HepG2 (cell line): ENCODE results near the gene CARD8. TPM values are rescaled to one million over a fixed set of nuclear protein-coding genes. Genes with fewer than 3 reads are reported as not detected.

Experiments used
- ATRX ChIP-seq: sonication (generic); formaldehyde crosslinking; IDR thresholded peaks from 2 replicates; pipeline ENCODE4 v1.4.0; 2020; ENCODE audit warnings: missing genetic modification reagents, borderline replicate concordance
- CBX2 ChIP-seq, 2 experiments: fragments of 200-600 bp in 1 of 2; sonication (generic); formaldehyde crosslinking in 1 of 2; IDR thresholded peaks; 2 replicates each; pipeline versions ENCODE4 v1.7.0 to v1.8.1; 2018 to 2022; ENCODE audit warnings: low read depth in 2 of 2, low read length in 1 of 2, mild to moderate bottlenecking in 1 of 2, missing genetic modification reagents in 1 of 2
- HDAC1 ChIP-seq: sonication (generic); formaldehyde crosslinking; IDR thresholded peaks from 2 replicates; pipeline ENCODE4 v1.5.1; 2020; ENCODE audit warnings: mild to moderate bottlenecking, missing genetic modification reagents
- HNF4G ChIP-seq, 2 experiments: sonication (generic) in 1 of 2; formaldehyde crosslinking in 1 of 2; IDR thresholded peaks; 2 replicates each; pipeline versions ENCODE4 v1.4.0 to v1.6.1; 2011 to 2020; ENCODE audit warnings: borderline replicate concordance in 2 of 2, low read depth in 2 of 2, mild to moderate bottlenecking in 2 of 2, low read length in 1 of 2, missing genetic modification reagents in 1 of 2, moderate library complexity in 1 of 2
- IKZF4 ChIP-seq: sonication (generic); formaldehyde crosslinking; IDR thresholded peaks from 2 replicates; pipeline ENCODE4 v1.5.1; 2020; ENCODE audit warnings: borderline replicate concordance, mild to moderate bottlenecking, low read depth, missing genetic modification reagents; ENCODE audit errors: not compliant biosample characterization
- JDP2 ChIP-seq: sonication (generic); formaldehyde crosslinking; IDR thresholded peaks from 2 replicates; pipeline ENCODE4 v1.8.1; 2022; ENCODE audit warnings: missing genetic modification reagents, borderline replicate concordance
- JUN ChIP-seq: sonication (generic); formaldehyde crosslinking; IDR thresholded peaks from 2 replicates; pipeline ENCODE4 v1.4.0; 2020; ENCODE audit warnings: mild to moderate bottlenecking, missing genetic modification reagents
- KDM1A ChIP-seq: IDR thresholded peaks from 2 replicates; pipeline ENCODE4 v1.6.1; 2016; ENCODE audit warnings: missing compliant biosample characterization
- LCORL ChIP-seq, 2 experiments: fragments of 450-650 bp in 1 of 2; sonication (generic) in 1 of 2; formaldehyde crosslinking in 1 of 2; IDR thresholded peaks; 2 replicates each; pipeline versions ENCODE4 v1.5.0 to v1.6.1; 2017 to 2020; ENCODE audit warnings: antibody characterized with exemption in 1 of 2, missing genetic modification reagents in 1 of 2
- NCOA1 ChIP-seq: sonication (generic); formaldehyde crosslinking; IDR thresholded peaks from 2 replicates; pipeline ENCODE4 v1.9.0; 2021; ENCODE audit warnings: missing genetic modification reagents
- PAXIP1 ChIP-seq: sonication (generic); formaldehyde crosslinking; conservative IDR thresholded peaks from 2 replicates; pipeline ENCODE4 v1.4.0; 2020; ENCODE audit warnings: mild to moderate bottlenecking, missing genetic modification reagents, moderate library complexity
- PPARG ChIP-seq: conservative IDR thresholded peaks from 2 replicates; pipeline ENCODE4 v1.6.1; 2016; ENCODE audit warnings: missing biosample characterization, missing genetic modification reagents
- SMARCC2 ChIP-seq: fragments of 450-650 bp; IDR thresholded peaks from 2 replicates; pipeline ENCODE4 v1.6.1; 2017; ENCODE audit warnings: antibody characterized with exemption, mild to moderate bottlenecking
- SOX6 ChIP-seq, 2 experiments: fragments of 450-650 bp in 1 of 2; sonication (generic) in 1 of 2; formaldehyde crosslinking in 1 of 2; IDR thresholded peaks; 2 replicates each; pipeline versions ENCODE4 v1.4.0 to v1.6.1; 2017 to 2020; ENCODE audit warnings: antibody characterized with exemption in 1 of 2, mild to moderate bottlenecking in 1 of 2, missing genetic modification reagents in 1 of 2
- SPEN ChIP-seq: sonication (generic); formaldehyde crosslinking; IDR thresholded peaks from 2 replicates; pipeline ENCODE4 v1.5.1; 2020; ENCODE audit warnings: low read depth, mild to moderate bottlenecking, missing genetic modification reagents
- TFDP2 ChIP-seq: sonication (generic); formaldehyde crosslinking; IDR thresholded peaks from 2 replicates; pipeline ENCODE4 v1.4.0; 2020; ENCODE audit warnings: missing genetic modification reagents
- TMF1 ChIP-seq: sonication (generic); formaldehyde crosslinking; IDR thresholded peaks from 2 replicates; pipeline ENCODE4 v1.8.1; 2022; ENCODE audit warnings: low read depth, missing genetic modification reagents
- TOPORS ChIP-seq: sonication (generic); formaldehyde crosslinking; IDR thresholded peaks from 2 replicates; pipeline ENCODE4 v1.8.0; 2023; ENCODE audit warnings: mild to moderate bottlenecking, missing genetic modification reagents
- ZNF296 ChIP-seq: sonication (generic); formaldehyde crosslinking; conservative IDR thresholded peaks from 2 replicates; pipeline ENCODE4 v1.5.0; 2020; ENCODE audit warnings: mild to moderate bottlenecking, missing genetic modification reagents
- ZNF343 ChIP-seq: sonication (generic); formaldehyde crosslinking; IDR thresholded peaks from 2 replicates; pipeline ENCODE4 v1.4.0; 2020; ENCODE audit warnings: mild to moderate bottlenecking, missing genetic modification reagents
- ZNF530 ChIP-seq: sonication (generic); formaldehyde crosslinking; IDR thresholded peaks from 2 replicates; pipeline ENCODE4 v1.5.0; 2020; ENCODE audit warnings: low read depth, mild to moderate bottlenecking, missing genetic modification reagents
- ZNF674 ChIP-seq: sonication (generic); formaldehyde crosslinking; IDR thresholded peaks from 2 replicates; pipeline ENCODE4 v1.5.0; 2020; ENCODE audit warnings: low read depth, mild to moderate bottlenecking, missing genetic modification reagents
- polyA plus RNA-seq, 8 experiments: library from polyadenylated mRNA; depleted of rRNA in 3 of 8; stranded (reverse) in 7 of 8; unstranded in 1 of 8; fragments of >200 nt; fragmentation: Illumina TruSeq in 4 of 8; extraction: Trizol in 4 of 8; gene quantifications; 2 replicates each; pipeline versions ENCODE4 v1.2.1 to v1.2.3, GENCODE V29; 2011 to 2016; ENCODE audit warnings: low read depth in 4 of 8, missing spikeins in 1 of 8, mixed read lengths in 1 of 8; ENCODE audit not compliant: insufficient read depth in 1 of 8
- total RNA-seq, 5 experiments: library from RNA; depleted of rRNA; stranded (reverse); fragments of >200 nt; fragmentation: Illumina TruSeq; extraction: Trizol; gene quantifications; 2 replicates each; pipeline ENCODE4 v1.2.3, GENCODE V29; 2016; ENCODE audit warnings: low read depth in 1 of 5
- TF ChIP-seq, protein P1 (sequence below): sonication (generic); formaldehyde crosslinking; IDR thresholded peaks from 2 replicates; pipeline ENCODE4 v1.8.1; 2023; ENCODE audit warnings: mild to moderate bottlenecking, moderate library complexity, missing genetic modification reagents

Gene CARD8
- total and polyA plus RNA-seq, 2 of the 13 experiments (the other 11 are each of a cell fraction or from before 2014, with no cell fraction given): 15.0 to 19.2 TPM

DNA sequence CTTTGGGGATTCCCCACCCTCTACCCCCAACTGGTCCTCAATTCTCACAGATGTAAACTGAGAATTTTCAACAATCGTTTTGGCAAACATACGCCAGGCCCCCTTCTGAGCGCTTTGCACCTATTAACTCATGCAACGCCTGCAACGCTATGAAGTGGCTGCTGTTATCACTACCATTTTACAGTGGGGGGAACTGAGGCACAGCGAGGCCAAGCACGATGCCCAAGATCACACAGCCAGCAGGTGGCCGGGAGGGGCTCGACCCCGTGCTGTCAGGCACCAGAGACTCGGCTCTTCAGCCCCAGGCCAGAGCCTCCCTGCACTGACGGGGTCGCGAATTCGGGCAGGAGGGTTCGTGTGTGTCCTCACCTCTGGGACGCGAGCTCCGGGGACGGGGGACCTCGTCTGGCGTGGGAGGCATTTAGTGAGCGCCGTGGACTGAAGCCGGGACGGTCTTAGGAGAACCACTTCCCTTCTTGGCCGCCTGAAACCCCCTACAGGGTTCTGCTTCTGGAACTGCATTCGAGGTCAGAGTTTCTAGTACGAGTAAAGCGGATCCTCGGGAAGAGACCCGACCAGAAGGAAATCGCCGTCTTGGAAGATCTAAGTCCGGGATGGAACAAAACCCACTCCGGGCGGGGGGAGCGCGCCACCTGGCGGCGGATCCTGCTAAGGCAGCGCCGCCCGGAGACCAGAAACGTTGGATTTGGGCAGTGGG lies 35.2 kb upstream of the CARD8 start (continued):
- TF ChIP-seq IKZF4 (CRISPR knock-in tag): no peak
- no peak for TF ChIP-seq ZNF530 (CRISPR knock-in tag)
- no peak for TF ChIP-seq JUN
- TF ChIP-seq ATRX (CRISPR knock-in tag): no peak
- no peak for TF ChIP-seq ZNF296 (CRISPR knock-in tag)
- TF ChIP-seq SMARCC2: no peak
- no peak for TF ChIP-seq JDP2 (CRISPR knock-in tag)
- no peak for TF ChIP-seq HDAC1
- no peak for TF ChIP-seq SPEN (CRISPR knock-in tag)
- TF ChIP-seq PAXIP1: no peak
- no peak for TF ChIP-seq TMF1
- no peak for TF ChIP-seq NCOA1 (CRISPR knock-in tag)
- TF ChIP-seq TOPORS: no peak
- TF ChIP-seq LCORL (IDR thresholded peaks at IDR 0.05): no peak
- peak; percentile 40; the same call in 1 of the 2 replicates for TF ChIP-seq LCORL (CRISPR knock-in tag; IDR thresholded peaks at IDR 0.05)
- TF ChIP-seq KDM1A: peak; percentile 62; the same call in 1 of the 2 replicates
- TF ChIP-seq, protein P1, sequence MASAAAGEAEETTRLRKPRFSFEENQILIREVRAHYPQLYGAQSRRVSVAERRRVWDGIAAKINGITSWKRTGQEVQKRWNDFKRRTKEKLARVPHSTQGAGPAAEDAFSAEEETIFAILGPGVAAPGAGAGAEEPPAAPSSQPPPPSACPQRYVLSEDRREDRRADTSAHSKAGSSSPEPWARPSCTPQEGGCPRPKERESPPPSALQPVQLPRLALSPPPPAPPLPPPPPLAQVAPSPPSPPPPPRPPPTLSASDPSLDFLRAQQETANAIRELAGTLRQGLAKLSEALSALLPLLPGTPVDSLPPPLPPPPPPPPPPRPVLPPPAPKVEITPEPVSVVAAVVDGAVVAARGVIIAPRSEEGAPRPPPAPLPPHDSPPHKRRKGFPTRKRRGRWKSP (CRISPR knock-in tag): peak; percentile 43; the same call in 1 of the 2 replicates
- TF ChIP-seq CBX2 (IDR thresholded peaks at IDR 0.05; ENCODE audit: low read depth, low read length): no peak
- no peak for TF ChIP-seq CBX2 (CRISPR knock-in tag; IDR thresholded peaks at IDR 0.05; ENCODE audit: low read depth)
- peak; percentile 45; the same call in 1 of the 2 replicates for TF ChIP-seq TFDP2 (CRISPR knock-in tag)
- TF ChIP-seq SOX6 (IDR thresholded peaks at IDR 0.05): no peak
- 0 out of 2 replicates have a peak, but pooled peaks have one; percentile 19 for TF ChIP-seq SOX6 (CRISPR knock-in tag; IDR thresholded peaks at IDR 0.05)
- TF ChIP-seq PPARG (CRISPR knock-in tag): no peak
- no peak for TF ChIP-seq ZNF674 (CRISPR knock-in tag)
- no peak for TF ChIP-seq HNF4G (IDR thresholded peaks at IDR 0.05; ENCODE audit: borderline replicate concordance, low read depth, low read length)
- TF ChIP-seq HNF4G (CRISPR knock-in tag; IDR thresholded peaks at IDR 0.05; ENCODE audit: borderline replicate concordance, low read depth): no peak
- TF ChIP-seq ZNF343 (CRISPR knock-in tag): no peak
